HG02798 (cell line): ENCODE measurements around the gene CDSN.

Source experiments
- ATAC-seq: cut with Tn5 transposase; IDR thresholded peaks from one replicate; pipeline ENCODE4 v1.9.1; 2021; ENCODE audit warnings: mild to moderate bottlenecking; ENCODE audit not compliant: unreplicated experiment, poor library complexity

Gene CDSN, protein sequence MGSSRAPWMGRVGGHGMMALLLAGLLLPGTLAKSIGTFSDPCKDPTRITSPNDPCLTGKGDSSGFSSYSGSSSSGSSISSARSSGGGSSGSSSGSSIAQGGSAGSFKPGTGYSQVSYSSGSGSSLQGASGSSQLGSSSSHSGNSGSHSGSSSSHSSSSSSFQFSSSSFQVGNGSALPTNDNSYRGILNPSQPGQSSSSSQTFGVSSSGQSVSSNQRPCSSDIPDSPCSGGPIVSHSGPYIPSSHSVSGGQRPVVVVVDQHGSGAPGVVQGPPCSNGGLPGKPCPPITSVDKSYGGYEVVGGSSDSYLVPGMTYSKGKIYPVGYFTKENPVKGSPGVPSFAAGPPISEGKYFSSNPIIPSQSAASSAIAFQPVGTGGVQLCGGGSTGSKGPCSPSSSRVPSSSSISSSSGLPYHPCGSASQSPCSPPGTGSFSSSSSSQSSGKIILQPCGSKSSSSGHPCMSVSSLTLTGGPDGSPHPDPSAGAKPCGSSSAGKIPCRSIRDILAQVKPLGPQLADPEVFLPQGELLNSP

DNA sequence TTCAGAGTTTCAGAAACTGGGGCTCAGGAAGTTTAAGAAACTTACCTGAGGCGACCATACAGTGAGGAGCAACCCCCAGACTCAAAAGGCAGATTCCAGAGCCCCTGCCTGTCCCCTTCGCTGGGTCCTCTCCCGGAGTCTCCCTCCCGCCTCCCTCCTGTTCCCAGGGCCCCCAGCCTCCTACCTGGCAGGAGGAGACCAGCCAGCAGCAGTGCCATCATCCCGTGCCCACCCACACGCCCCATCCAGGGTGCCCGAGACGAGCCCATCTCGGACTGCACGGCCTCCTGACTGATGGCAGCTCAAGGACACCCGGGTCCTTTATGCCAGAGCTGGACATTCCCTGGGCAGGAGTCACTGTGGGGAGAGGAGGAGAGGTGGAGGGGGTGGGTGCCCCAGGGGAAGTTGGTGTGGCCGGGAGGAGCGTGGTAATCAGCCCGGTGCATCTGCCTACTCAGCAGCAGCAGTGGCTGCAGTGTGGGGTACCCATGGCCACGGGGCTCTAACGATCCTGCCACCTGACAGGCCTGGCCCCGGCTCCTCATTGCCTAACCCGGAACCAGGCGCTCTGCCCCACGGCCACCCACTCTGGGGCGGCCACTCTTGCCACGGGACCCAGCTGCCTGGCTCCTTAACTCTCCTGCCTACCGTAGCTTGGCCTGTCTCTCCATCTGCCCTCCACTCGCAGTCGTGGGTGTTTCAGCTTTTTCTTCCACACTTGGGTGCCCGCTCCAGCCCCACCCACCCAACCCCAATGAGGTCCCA, at the start of gene CDSN:
Gene CDSN (minus strand): TSS at position 296 of the 765 bp plus-strand sequence. CDS start 27 bp downstream, at position 269.
- ATAC-seq = no peak

DNA sequence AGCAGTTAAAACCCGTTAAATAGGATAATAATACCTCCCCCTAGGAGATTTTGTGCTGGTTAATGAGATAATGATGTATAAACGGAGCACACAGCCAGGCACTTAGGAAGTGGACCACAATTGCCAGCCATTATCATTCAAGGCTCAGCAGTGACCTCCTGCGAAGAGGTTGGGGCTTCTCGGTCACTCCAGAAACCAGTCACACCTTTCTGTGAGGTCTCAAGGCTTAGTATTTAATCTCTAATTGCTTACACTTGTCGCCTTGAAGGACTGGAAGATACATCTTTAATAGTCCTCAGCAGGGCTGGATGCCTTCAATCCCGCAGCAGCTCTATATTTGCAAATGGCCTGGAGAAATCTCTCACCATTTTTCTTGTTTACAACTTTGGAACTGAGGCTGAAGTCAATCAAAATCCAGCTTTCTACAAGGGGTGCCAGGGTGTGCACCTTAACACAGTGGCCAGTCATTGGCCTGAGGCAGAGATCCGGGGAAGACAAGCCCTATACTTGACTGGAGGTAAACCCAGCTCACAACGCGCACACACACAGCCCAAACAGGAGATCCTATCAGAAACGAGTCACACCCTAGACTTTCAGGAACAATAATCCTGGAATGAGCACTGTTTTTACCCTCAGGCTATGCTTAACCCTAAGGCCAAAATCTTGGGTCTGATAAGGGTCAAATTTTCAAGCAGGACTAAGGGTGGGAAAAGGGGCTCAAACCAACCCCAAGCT, 49.0 kb upstream of the CDSN start:
- ATAC-seq = no peak

DNA sequence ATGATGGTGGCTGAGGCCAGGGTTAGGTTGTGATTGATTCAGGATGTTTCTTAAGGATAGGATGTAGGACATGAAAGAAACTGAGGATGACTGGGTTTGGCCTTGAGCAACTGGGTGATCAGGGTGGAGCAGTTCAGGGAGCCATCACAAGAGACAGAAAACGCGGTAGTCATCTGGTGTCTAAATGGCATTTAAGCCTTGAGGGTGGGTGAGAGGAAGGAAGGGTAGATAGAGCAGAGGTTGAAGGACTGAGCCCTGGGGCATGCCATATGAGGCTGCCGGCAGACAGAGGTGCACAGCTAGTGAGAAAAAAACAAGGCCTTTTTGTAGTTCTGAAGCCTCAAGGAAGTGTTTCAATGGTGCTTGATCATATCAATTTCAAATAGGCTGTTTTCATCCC, 48.4 kb upstream of the CDSN start:
- no peak for ATAC-seq

DNA sequence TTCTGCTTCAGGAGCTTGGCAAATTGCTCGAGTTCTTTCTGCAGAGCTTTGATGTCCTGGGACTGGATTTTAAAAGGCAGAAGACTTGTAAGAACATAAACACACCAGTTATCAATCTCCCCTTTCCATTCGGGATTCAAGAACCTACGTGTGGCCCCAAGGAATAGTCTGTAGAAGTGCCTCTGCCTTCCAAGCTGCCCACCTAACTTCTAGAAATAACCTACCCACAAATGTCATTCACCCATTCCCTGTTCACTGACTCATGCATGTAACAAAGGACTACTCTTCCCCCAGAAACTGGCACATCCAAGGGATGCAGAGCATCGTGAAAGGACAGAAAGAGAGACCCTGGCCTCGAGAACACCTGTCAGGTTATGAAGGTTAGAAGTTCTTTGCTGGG, 45.7 kb upstream of the CDSN start:
- no peak for ATAC-seq

DNA sequence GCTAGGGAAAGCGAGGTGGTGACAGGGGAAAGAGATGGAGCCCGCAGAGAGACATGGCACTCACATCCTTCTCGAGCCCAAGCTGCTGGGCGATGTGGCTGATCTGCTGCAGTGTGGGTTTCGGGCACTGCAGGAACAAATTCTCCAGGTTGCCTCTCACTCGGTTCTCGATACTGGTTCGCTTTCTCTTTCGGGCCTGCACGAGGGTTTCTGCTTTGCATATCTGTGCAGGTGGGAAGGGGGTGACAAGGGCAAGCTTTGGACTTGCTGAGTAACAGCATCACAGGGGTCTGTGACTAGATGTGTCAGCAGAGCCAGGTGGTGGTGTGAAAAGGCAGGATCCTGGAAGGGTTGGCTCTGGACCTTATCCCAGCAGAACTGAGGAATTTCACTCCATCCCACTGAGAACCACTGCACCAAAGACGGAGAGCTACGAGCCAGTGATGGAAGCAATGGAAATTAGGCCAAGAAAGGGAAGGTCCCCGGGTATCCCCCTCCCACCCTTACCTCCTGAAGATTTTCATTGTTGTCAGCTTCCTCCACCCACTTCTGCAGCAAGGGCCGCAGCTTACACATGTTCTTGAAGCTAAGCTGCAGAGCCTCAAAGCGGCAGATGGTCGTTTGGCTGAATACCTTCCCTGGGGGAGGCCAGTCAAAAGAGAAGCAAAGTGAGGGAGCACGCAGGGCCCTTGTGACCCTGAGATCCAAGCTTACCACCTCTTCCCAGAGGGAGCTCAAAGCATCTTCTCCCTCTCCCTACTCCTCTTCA, 45.0 kb upstream of the CDSN start:
- ATAC-seq = peak; percentile 84

DNA sequence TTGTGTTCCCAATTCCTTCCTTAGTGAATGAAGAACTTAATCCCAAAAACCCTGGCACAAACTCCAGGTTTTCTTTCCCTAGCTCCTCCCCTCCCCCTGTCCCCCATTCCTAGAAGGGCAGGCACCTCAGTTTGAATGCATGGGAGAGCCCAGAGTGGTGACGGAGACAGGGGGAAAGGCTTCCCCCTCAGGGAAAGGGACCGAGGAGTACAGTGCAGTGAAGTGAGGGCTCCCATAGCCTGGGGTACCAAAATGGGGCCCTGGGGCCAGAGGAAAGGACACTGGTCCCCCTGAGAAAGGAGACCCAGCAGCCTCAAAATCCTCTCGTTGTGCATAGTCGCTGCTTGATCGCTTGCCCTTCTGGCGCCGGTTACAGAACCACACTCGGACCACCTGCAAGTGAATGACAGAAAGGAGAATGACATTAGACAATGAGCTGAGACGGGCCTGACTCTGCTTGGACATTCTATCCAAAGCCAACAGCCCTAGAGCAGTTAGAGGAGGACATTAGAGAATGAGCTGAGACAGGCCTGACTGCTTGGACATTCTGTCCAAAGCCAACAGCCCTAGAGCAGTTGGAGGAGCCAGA, 44.3 kb upstream of the CDSN start:
- ATAC-seq = peak; percentile 14

DNA sequence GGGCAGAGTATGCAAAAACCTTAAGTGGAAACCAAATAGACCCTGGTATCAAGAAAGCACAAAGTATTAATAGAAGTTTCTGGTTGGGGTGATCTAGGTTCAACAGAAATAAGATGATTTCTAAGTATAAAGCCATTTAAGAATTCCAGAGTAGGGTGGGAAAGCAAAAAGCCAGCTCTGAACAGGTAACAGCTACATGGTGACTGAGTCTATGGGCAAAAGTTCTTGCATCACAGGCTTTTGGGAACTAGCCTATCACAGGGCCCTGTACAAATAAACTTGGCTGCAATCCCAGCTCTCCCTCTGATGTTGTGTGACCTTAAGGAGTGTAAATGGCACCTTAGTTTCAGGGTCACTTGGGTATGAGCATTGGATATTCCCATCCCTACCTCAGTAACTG, 43.7 kb upstream of the CDSN start:
- ATAC-seq = no peak

DNA sequence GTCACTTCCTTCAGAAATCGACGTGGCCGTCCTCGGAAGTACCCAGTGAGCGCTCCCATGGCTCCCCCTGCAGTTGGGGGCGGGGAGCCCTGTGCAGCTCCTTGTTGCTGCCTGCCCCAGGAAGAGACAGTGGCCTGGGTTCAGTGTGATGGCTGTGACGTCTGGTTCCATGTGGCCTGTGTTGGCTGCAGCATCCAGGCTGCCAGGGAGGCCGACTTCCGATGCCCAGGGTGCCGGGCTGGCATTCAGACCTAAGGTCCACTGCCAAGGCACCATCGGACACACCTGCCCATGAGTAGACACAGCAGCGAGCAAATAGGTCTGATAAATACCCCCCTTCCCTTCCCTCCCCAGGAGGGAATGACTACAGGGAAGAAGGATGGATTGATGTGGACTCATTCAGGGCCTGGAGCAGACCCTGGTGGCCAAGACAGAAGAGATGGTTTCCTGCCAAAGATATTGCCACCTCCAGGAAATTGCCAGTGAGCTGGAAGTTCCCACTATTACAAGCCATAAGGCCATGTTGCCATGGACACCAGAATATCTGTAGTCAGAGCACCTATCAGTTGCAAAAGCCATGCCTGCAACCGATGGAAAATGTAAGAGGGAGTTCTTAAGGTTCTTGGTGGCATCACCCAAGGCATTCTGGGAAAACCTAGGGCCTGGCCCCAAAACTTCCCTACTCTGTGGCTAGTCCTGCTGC, 42.4 kb upstream of the CDSN start:
- ATAC-seq = no peak

DNA sequence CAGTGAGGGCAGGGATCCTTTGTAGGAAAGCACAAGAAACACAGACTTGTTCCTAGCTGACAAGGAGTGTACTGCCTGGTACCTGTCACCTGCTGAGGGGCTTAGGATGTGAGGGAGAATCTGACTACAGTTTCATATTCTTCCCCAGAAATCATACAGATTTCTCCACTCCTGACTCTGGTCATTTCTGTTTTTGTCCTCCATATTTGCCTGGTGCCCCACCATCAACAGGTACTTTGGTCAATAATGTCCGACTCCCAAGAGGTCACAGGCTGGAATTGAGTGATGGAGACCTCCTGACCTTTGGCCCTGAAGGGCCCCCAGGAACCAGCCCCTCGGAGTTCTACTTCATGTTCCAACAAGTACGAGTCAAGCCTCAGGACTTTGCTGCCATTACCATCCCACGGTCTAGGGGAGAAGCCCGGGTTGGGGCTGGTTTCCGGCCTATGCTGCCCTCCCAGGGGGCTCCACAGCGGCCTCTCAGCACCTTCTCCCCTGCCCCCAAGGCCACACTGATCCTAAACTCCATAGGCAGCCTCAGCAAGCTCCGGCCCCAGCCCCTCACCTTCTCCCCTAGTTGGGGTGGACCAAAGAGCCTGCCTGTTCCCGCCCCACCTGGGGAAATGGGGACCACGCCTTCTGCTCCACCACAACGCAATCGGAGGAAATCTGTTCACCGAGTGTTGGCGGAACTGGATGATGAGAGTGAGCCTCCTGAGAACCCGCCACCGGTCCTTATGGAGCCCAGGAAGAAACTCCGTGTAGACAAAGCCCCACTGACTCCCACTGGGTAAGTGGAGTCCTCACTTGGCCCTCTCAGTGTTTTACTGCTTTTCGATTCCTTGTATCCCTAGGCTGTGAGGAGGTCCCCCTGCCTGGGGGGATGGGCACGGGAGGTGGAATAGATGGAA, 41.2 kb upstream of the CDSN start:
- ATAC-seq = no peak

DNA sequence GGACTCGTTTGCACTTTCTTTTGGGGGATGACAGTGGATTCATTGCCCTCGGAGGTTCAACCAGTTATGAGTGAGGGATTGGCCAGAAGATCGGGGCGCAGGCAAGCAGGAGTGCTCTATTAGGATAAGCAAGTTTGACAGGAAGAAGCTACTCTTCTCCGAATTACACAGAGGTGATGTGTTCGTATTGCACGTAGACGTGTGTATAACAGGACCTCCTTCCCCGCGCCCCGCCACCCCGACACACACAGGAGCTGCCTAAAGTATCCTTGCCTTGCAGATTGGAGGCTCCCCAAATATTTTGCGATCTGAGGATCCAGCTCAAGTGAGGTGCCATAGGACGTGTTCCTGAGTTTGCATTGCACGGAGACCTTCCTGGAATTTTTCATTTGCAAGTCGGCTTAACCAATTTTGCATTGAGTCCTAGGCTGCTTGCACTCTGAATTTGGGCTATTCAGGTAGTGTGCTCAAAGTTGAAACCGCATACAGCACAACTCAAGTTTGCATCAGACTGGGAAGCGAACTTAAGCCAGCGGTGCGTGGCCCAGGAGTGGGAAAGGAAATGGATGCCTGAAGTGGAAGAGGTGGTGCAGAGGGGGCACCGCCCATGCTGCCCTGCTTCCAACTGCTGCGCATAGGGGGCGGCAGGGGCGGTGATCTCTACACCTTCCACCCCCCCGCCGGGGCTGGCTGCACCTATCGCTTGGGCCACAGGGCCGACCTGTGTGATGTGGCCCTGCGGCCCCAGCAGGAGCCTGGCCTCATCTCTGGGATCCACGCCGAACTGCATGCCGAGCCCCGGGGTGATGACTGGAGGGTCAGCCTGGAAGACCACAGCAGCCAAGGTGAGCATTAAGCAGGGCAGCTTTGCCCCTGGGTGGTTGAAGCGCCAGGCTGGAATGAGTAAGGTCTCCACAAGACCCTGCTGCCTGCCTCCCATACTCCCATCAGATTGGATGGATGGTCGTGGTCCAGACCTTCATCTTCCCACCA, 38.9 kb upstream of the CDSN start:
- ATAC-seq = no peak

DNA sequence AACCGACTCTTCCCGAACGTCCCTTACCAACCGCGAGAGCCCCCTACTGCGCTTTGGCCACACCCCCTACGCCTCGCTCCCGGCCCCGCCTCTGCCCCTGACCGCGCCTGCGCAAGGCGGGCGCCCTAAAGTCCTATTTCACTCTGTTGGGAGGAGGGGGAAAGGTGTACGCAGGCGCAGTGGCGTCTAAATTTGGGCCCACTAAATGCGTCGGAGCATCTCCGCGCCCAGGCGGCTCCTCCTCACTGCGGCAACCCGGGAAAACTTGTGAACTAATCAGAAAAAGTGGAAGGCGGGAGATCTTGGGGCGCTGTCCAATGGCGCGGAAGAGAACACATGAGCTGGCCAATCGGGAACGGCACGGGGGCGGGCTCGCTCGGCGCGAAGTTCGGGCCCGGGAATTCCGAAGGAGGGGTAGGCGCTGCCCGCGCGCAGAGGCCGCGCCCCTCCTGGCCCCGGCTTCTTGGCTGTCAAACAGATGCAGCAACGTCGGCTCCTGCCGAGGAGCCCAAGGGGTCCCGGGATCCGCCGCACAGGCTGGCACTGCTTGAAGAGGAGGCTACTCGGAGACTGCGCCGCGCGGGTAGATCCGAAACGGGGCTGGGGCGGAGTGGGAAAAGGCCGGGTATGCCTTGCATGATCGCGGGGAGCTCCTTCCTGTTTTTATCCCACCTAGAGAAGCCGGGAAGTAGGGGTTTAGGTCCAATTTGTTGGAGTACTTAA, 38.1 kb upstream of the CDSN start, which contains the start of gene TCF19:
Gene TCF19 (plus strand): TSS at position 450 of the 723 bp plus-strand sequence. CDS start 881 bp downstream, outside the sequence.
- ATAC-seq = peak; percentile 85

DNA sequence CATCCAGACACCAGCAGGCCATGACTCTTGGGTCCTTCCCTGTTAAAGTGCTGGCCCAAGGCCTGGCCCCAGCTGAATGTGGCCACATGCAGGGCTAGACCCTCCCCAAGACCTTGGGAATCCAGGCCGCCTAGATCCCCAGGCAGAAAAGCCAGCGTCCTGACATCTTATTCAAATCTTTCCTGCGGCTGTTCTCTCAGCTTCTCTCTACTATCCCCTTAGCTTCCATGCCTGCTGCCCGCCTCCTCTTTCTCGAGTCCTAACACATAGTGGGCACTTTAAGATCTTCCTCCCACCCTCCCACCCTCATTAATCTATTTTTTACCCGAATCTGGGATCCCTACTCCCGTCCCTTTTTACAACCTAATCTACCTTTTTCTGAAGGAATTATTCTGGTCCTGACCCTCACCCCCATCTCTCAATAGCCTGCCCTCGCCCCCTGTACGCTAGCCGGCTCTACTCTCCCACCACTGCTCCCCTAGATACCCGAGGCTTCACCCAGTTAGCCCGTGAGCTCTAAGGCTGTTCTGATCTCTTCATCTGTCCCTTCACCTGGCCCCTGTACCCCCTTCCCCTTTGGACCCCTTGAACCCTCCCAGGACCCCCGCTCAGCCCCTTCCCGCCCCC, 37.4 kb upstream of the CDSN start, which contains the start of gene CCHCR1:
Gene CCHCR1 (minus strand): TSS at position 290 of the 627 bp plus-strand sequence. CDS start 202 bp downstream, at position 88.
- no peak for ATAC-seq

DNA sequence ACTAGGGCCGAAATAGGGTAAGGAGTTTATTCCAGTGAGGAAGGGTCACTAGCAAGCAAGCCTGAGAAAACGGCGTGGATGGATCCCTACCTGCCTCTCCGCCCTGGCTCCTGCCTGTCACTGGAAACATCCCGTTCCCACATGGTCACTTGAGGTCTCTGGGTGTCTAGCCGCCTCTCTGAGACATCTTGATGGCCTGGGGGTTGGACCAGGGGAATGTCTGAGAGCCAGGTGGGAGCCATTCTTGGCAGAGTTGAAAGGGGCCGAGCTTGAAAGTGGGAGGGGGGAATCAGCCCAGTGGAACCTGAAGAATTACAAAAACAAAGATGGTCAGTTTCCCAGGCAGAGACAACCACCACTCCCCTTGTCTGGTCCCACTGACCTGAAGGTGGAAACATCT, 36.4 kb upstream of the CDSN start:
- no peak for ATAC-seq

DNA sequence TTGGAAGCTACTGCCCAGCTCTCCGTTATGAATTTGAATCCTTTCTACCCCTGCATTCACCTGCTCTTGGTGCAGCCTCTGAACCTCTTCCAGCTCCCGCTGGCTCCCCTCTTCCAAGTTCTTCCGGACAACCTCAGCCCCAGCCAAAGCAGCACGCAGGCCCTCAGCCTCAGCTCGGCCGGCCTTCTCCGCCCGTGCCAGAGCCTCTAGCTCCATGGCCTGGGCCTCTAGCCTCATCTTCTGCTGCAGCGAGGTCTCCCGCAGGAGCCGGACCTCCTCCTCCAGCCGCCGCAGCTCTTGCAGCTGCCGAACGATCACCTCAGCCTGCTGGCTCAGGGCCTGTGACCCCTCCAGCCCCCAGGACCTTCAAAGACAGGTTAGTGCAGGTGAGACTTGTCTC, 34.2 kb upstream of the CDSN start:
- no peak for ATAC-seq

DNA sequence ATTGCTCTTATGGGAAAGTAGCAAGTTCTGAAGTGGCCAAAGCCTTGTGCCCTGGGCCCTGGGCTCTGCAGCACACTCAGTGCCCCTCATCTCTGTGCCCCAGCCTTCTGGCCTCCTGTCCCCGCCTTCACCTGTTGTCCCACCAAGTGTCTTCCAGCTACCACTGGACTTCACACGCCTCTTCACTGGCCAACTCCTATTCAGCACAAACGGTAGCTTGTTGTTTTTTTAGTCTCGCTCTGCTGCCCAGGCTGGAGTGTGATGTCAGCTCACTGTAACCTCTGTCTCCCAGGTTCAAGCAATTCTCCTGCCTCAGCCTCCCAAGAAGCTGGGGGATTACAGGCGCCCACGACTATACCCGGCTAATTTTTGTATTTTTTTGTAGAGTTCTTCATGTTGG, 32.5 kb upstream of the CDSN start:
- no peak for ATAC-seq
